HG03378 (cell line): Measurements from ENCODE around the gene AQP2.

Experiments
- ATAC-seq: cut with Tn5 transposase; IDR thresholded peaks from one replicate; pipeline ENCODE4 v1.9.1; 2021; ENCODE audit warnings: mild to moderate bottlenecking, moderate library complexity; ENCODE audit not compliant: unreplicated experiment

AQP2 gene

GRCh38 chr12:49954863-49955830, 4.6 kb downstream of the AQP2 start:
- no peak for ATAC-seq

GRCh38 chr12:49955899-49956662, 5.5 kb downstream of the AQP2 start:
- no peak for ATAC-seq

GRCh38 chr12:49956663-49957569, 6.4 kb downstream of the AQP2 start:
- ATAC-seq: no peak

GRCh38 chr12:49957570-49957967, 7.0 kb downstream of the AQP2 start:
- no peak for ATAC-seq

GRCh38 chr12:49959685-49960473, 9.3 kb downstream of the AQP2 start:
- no peak for ATAC-seq

- no peak for ATAC-seq
These were observed 10.1 kb downstream of the AQP2 start for GRCh38 chr12:49960474-49961110.

- ATAC-seq: no peak
These were observed 10.8 kb downstream of the AQP2 start, which contains the start of gene AQP5 for GRCh38 chr12:49961111-49961922. TSS of gene AQP5 (plus strand) at chr12:49961872. CDS start at chr12:49962018, 146 bp downstream.

- no peak for ATAC-seq
These were observed 11.6 kb downstream of the AQP2 start for GRCh38 chr12:49961993-49962764.

GRCh38 chr12:49962861-49963765, 12.6 kb downstream of the AQP2 start:
- no peak for ATAC-seq

- no peak for ATAC-seq
These were observed 13.7 kb downstream of the AQP2 start for GRCh38 chr12:49963976-49964815.

GRCh38 chr12:49964849-49965624, 14.5 kb downstream of the AQP2 start:
- no peak for ATAC-seq

- ATAC-seq: no peak
These were observed 15.3 kb downstream of the AQP2 start for GRCh38 chr12:49965836-49966235.

- no peak for ATAC-seq
These were observed 16.0 kb downstream of the AQP2 start for GRCh38 chr12:49966511-49967041.

GRCh38 chr12:49967042-49967776, 16.7 kb downstream of the AQP2 start:
- peak; percentile 50 for ATAC-seq
